ENCODE results near the gene FAM234A.

The FAM234A gene

GRCh38 chr16:282491-282890 is 47.9 kb downstream of the FAM234A start:
- Histone ChIP-seq H3K9me3 (no peaks in the 10 kb centered on the region), H3K27ac (no peak overlapping the region), H3K27me3 (peaks cover 59% of the 10 kb centered on the region), H3K4me3 (ENCODE audit: low read depth in 1 of 2, low read length in 1 of 2) (no peak overlapping the region), H3K36me3 (peaks cover 13% of the 10 kb centered on the region), H3K4me1 (ENCODE audit: control insufficient read depth in 1 of 2, insufficient read depth in 1 of 2, low read depth in 1 of 2, low read length in 1 of 2) (peaks cover 0 to 4% of the 10 kb centered on the region in 2 experiments)
- TF ChIP-seq, protein P1, sequence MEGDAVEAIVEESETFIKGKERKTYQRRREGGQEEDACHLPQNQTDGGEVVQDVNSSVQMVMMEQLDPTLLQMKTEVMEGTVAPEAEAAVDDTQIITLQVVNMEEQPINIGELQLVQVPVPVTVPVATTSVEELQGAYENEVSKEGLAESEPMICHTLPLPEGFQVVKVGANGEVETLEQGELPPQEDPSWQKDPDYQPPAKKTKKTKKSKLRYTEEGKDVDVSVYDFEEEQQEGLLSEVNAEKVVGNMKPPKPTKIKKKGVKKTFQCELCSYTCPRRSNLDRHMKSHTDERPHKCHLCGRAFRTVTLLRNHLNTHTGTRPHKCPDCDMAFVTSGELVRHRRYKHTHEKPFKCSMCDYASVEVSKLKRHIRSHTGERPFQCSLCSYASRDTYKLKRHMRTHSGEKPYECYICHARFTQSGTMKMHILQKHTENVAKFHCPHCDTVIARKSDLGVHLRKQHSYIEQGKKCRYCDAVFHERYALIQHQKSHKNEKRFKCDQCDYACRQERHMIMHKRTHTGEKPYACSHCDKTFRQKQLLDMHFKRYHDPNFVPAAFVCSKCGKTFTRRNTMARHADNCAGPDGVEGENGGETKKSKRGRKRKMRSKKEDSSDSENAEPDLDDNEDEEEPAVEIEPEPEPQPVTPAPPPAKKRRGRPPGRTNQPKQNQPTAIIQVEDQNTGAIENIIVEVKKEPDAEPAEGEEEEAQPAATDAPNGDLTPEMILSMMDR (IDR thresholded peaks at IDR 0.05), result no peak

DNA sequence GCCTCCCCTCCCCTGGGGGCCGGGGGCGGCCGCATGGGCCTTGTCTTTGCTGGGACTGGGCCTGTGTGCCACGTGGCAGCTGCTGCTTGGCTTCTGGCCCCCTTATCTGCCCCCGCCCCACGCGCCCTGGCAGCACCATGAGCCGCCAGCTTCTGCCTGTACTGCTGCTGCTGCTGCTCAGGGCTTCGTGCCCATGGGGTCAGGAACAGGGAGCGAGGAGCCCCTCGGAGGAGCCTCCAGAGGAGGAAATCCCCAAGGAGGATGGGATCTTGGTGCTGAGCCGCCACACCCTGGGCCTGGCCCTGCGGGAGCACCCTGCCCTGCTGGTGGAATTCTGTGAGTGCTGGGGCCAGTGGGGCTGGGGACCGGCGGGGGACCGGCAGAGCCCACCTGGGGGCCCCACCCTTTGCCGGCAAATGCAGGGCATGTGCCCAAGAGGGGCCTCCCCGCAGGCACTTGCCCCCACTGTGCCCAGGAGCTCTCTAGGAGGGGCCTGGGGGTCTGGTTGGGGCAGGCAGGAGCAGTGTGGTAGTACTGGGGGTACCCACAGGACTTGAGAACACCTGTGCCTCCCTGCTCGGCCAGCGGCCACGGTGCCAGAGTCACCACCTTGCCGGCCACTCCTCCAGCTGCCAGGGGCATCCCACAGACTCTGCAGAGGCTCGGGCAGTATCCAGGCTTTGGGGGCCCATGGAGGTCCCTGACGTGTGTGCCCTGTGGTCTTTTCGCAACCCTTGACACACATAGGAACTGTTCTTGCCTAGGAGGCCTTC is 48.6 kb downstream of the FAM234A start, which contains the start of gene PDIA2:
Gene PDIA2 (plus strand): TSS at position 132 of the 773 bp plus-strand sequence. CDS start 6 bp downstream, at position 138.
- Histone ChIP-seq H3K36me3 (peaks cover 21% of the 10 kb centered on the region), H3K27me3 (peaks cover 51% of the 10 kb centered on the region), H3K9me3 (no peaks in the 10 kb centered on the region), H3K4me3 (ENCODE audit: low read depth in 1 of 2, low read length in 1 of 2) (no peak within 1 kb of the TSS), H3K4me1 (ENCODE audit: control insufficient read depth in 1 of 2, insufficient read depth in 1 of 2, low read depth in 1 of 2, low read length in 1 of 2) (peaks cover 0 to 4% of the 10 kb centered on the region in 2 experiments), H3K27ac (no peak within 1 kb of the TSS)
- TF ChIP-seq, protein P1 (IDR thresholded peaks at IDR 0.05), result no peak

GRCh38 chr16:284204-285120 is 49.8 kb downstream of the FAM234A start:
- no peaks in the 10 kb centered on the region for H3K9me3 ChIP-seq
- H3K4me1 ChIP-seq (ENCODE audit: control insufficient read depth in 1 of 2, insufficient read depth in 1 of 2, low read depth in 1 of 2, low read length in 1 of 2), result peaks cover 0 to 4% of the 10 kb centered on the region in 2 experiments
- TF ChIP-seq, protein P1 (IDR thresholded peaks at IDR 0.05), result no peak
- peaks cover 39% of the 10 kb centered on the region for H3K27me3 ChIP-seq
- H3K36me3 ChIP-seq, result peaks cover 33% of the 10 kb centered on the region
- H3K27ac ChIP-seq, result no peak overlapping the region
- H3K4me3 ChIP-seq (ENCODE audit: low read depth in 1 of 2, low read length in 1 of 2), result no peak overlapping the region

DNA sequence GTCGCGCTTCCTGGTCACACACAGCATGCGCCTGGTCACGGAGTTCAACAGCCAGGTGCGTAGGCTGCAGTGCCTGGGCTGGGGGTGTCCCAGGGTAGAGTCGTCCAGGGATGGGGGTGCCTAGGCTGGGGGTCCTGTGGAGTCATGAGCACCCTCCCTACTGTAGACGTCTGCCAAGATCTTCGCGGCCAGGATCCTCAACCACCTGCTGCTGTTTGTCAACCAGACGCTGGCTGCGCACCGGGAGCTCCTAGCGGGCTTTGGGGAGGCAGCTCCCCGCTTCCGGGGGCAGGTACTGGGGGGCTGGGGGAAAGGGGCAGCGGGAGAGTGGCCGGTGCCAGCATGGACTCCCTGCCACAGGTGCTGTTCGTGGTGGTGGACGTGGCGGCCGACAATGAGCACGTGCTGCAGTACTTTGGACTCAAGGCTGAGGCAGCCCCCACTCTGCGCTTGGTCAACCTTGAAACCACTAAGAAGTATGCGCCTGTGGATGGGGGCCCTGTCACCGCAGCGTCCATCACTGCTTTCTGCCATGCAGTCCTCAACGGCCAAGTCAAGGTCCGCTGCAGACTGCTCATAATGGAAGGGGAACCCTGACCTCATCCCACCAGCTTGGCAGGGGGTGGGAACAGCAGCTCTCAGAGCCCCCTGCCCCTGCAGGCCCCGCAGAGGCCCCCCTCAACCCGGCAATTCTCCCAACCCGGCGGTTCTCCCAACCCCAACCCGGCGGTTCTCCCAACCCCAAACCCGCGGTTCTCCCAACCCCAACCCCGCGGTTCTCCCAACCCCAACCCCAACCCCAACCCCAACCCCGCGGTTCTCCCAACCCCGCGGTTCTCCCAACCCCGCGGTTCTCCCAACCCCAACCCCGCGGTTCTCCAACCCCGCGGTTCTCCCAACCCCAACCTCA is 50.8 kb downstream of the FAM234A start:
- H3K27me3 ChIP-seq, result peaks cover 31% of the 10 kb centered on the region
- TF ChIP-seq, protein P1 (IDR thresholded peaks at IDR 0.05), result no peak

More for the DNA sequence above, 50.8 kb downstream of the FAM234A start:
- Histone ChIP-seq H3K36me3 (peaks cover 42% of the 10 kb centered on the region), H3K9me3 (no peaks in the 10 kb centered on the region), H3K4me1 (ENCODE audit: control insufficient read depth in 1 of 2, insufficient read depth in 1 of 2, low read depth in 1 of 2, low read length in 1 of 2) (peaks cover 0 to 4% of the 10 kb centered on the region in 2 experiments), H3K4me3 (ENCODE audit: low read depth in 1 of 2, low read length in 1 of 2) (no peak overlapping the region), H3K27ac (no peak overlapping the region)
